ENCODE data around the gene SEL1L2.

The SEL1L2 gene

GRCh38 chr20:13870170-13870748, 120.2 kb downstream of the SEL1L2 start:
- CTCF ChIA-PET: no interaction called here
- no peaks in the 10 kb centered on the region for H3K9me3 ChIP-seq (ENCODE audit: control extremely low read depth in 1 of 5, control insufficient read depth in 4 of 5, insufficient read depth in 2 of 5, low read depth in 1 of 5, low read length in 4 of 5)
- POLR2A ChIA-PET: no interaction called here
- no peak for DNase-seq
- H3K4me1 ChIP-seq (ENCODE audit: control extremely low read depth in 1 of 4, control insufficient read depth in 4 of 4, insufficient read depth in 4 of 4, low read length in 3 of 4): no peaks in the 10 kb centered on the region
- no peak overlapping the region for H3K27ac ChIP-seq (ENCODE audit: insufficient read depth in 1 of 2, low read depth in 1 of 2, low read length in 2 of 2, poor library complexity in 1 of 2, severe bottlenecking in 2 of 2)
- peaks cover 0 to 5% (median 0%) of the 10 kb centered on the region in 5 experiments for H3K27me3 ChIP-seq (replicated peaks in 2 of 5; ENCODE audit: control insufficient read depth in 4 of 5, insufficient read depth in 5 of 5, low read length in 4 of 5)
- no peaks in the 10 kb centered on the region for H3K36me3 ChIP-seq (ENCODE audit: control insufficient read depth in 4 of 4, insufficient read depth in 4 of 4, low read length in 3 of 4)
- no peak overlapping the region for H3K4me3 ChIP-seq (ENCODE audit: control insufficient read depth in 1 of 7, extremely low read depth in 1 of 7, insufficient read depth in 4 of 7, low read depth in 2 of 7, low read length in 6 of 7)
- 83% methylated on average over 4 of the region's 4 CpGs for WGBS (ENCODE audit: insufficient coverage)

- DNase-seq: peak in 2 of 3 donors; percentile 3 to 26
- Histone ChIP-seq H3K36me3 (ENCODE audit: control insufficient read depth in 4 of 4, insufficient read depth in 4 of 4, low read length in 3 of 4) (no peaks in the 10 kb centered on the region), H3K4me3 (ENCODE audit: control insufficient read depth in 1 of 7, extremely low read depth in 1 of 7, insufficient read depth in 4 of 7, low read depth in 2 of 7, low read length in 6 of 7) (no peak overlapping the region), H3K27ac (ENCODE audit: insufficient read depth in 1 of 2, low read depth in 1 of 2, low read length in 2 of 2, poor library complexity in 1 of 2, severe bottlenecking in 2 of 2) (no peak overlapping the region), H3K27me3 (replicated peaks in 2 of 5; ENCODE audit: control insufficient read depth in 4 of 5, insufficient read depth in 5 of 5, low read length in 4 of 5) (peaks cover 0 to 4% (median 0%) of the 10 kb centered on the region in 5 experiments), H3K4me1 (ENCODE audit: control extremely low read depth in 1 of 4, control insufficient read depth in 4 of 4, insufficient read depth in 4 of 4, low read length in 3 of 4) (no peaks in the 10 kb centered on the region), H3K9me3 (ENCODE audit: control extremely low read depth in 1 of 5, control insufficient read depth in 4 of 5, insufficient read depth in 2 of 5, low read depth in 1 of 5, low read length in 4 of 5) (no peaks in the 10 kb centered on the region)
- ChIA-PET CTCF (no interaction called here), POLR2A (no interaction called here)
- 53% methylated on average over 4 of the region's 4 CpGs for WGBS (ENCODE audit: insufficient coverage)
Observed at GRCh38 chr20:13868331-13868730, 122.1 kb downstream of the SEL1L2 start.

GRCh38 chr20:13865791-13866351, 124.5 kb downstream of the SEL1L2 start:
- Histone ChIP-seq H3K27me3 (replicated peaks in 2 of 5; ENCODE audit: control insufficient read depth in 4 of 5, insufficient read depth in 5 of 5, low read length in 4 of 5) (peaks cover 0 to 4% (median 0%) of the 10 kb centered on the region in 5 experiments), H3K9me3 (ENCODE audit: control extremely low read depth in 1 of 5, control insufficient read depth in 4 of 5, insufficient read depth in 2 of 5, low read depth in 1 of 5, low read length in 4 of 5) (no peaks in the 10 kb centered on the region), H3K36me3 (ENCODE audit: control insufficient read depth in 4 of 4, insufficient read depth in 4 of 4, low read length in 3 of 4) (no peaks in the 10 kb centered on the region), H3K4me3 (ENCODE audit: control insufficient read depth in 1 of 7, extremely low read depth in 1 of 7, insufficient read depth in 4 of 7, low read depth in 2 of 7, low read length in 6 of 7) (no peak overlapping the region), H3K27ac (ENCODE audit: insufficient read depth in 1 of 2, low read depth in 1 of 2, low read length in 2 of 2, poor library complexity in 1 of 2, severe bottlenecking in 2 of 2) (no peak overlapping the region), H3K4me1 (ENCODE audit: control extremely low read depth in 1 of 4, control insufficient read depth in 4 of 4, insufficient read depth in 4 of 4, low read length in 3 of 4) (no peaks in the 10 kb centered on the region)
- ChIA-PET CTCF (no interaction called here), POLR2A (no interaction called here)
- DNase-seq: no peak
- WGBS (ENCODE audit: insufficient coverage): 66% methylated on average over 2 of the region's 5 CpGs

GRCh38 chr20:13865156-13865555, 125.3 kb downstream of the SEL1L2 start:
- Histone ChIP-seq H3K27ac (ENCODE audit: insufficient read depth in 1 of 2, low read depth in 1 of 2, low read length in 2 of 2, poor library complexity in 1 of 2, severe bottlenecking in 2 of 2) (no peak overlapping the region), H3K9me3 (ENCODE audit: control extremely low read depth in 1 of 5, control insufficient read depth in 4 of 5, insufficient read depth in 2 of 5, low read depth in 1 of 5, low read length in 4 of 5) (no peaks in the 10 kb centered on the region), H3K4me1 (ENCODE audit: control extremely low read depth in 1 of 4, control insufficient read depth in 4 of 4, insufficient read depth in 4 of 4, low read length in 3 of 4) (no peaks in the 10 kb centered on the region), H3K27me3 (replicated peaks in 2 of 5; ENCODE audit: control insufficient read depth in 4 of 5, insufficient read depth in 5 of 5, low read length in 4 of 5) (peaks cover 0 to 4% (median 0%) of the 10 kb centered on the region in 5 experiments), H3K36me3 (ENCODE audit: control insufficient read depth in 4 of 4, insufficient read depth in 4 of 4, low read length in 3 of 4) (no peaks in the 10 kb centered on the region), H3K4me3 (ENCODE audit: control insufficient read depth in 1 of 7, extremely low read depth in 1 of 7, insufficient read depth in 4 of 7, low read depth in 2 of 7, low read length in 6 of 7) (no peak overlapping the region)
- ChIA-PET POLR2A (no interaction called here), CTCF (no interaction called here)
- WGBS (ENCODE audit: insufficient coverage): 90% methylated on average over 2 of the region's 2 CpGs
- no peak for DNase-seq

GRCh38 chr20:13863244-13863643, 127.2 kb downstream of the SEL1L2 start:
- Histone ChIP-seq H3K4me1 (ENCODE audit: control extremely low read depth in 1 of 4, control insufficient read depth in 4 of 4, insufficient read depth in 4 of 4, low read length in 3 of 4) (no peaks in the 10 kb centered on the region), H3K36me3 (ENCODE audit: control insufficient read depth in 4 of 4, insufficient read depth in 4 of 4, low read length in 3 of 4) (no peaks in the 10 kb centered on the region), H3K27me3 (replicated peaks in 2 of 5; ENCODE audit: control insufficient read depth in 4 of 5, insufficient read depth in 5 of 5, low read length in 4 of 5) (peaks cover 0 to 4% (median 0%) of the 10 kb centered on the region in 5 experiments), H3K4me3 (ENCODE audit: control insufficient read depth in 1 of 7, extremely low read depth in 1 of 7, insufficient read depth in 4 of 7, low read depth in 2 of 7, low read length in 6 of 7) (no peak overlapping the region), H3K9me3 (ENCODE audit: control extremely low read depth in 1 of 5, control insufficient read depth in 4 of 5, insufficient read depth in 2 of 5, low read depth in 1 of 5, low read length in 4 of 5) (no peaks in the 10 kb centered on the region), H3K27ac (ENCODE audit: insufficient read depth in 1 of 2, low read depth in 1 of 2, low read length in 2 of 2, poor library complexity in 1 of 2, severe bottlenecking in 2 of 2) (no peak overlapping the region)
- 86% methylated on average over 1 of the region's 1 CpG for WGBS (ENCODE audit: insufficient coverage)
- no peak for DNase-seq
- CTCF ChIA-PET: no interaction called here
- POLR2A ChIA-PET: no interaction called here

- POLR2A ChIA-PET: no interaction called here
- H3K9me3 ChIP-seq (ENCODE audit: control extremely low read depth in 1 of 5, control insufficient read depth in 4 of 5, insufficient read depth in 2 of 5, low read depth in 1 of 5, low read length in 4 of 5): no peaks in the 10 kb centered on the region
- no peak overlapping the region for H3K4me3 ChIP-seq (ENCODE audit: control insufficient read depth in 1 of 7, extremely low read depth in 1 of 7, insufficient read depth in 4 of 7, low read depth in 2 of 7, low read length in 6 of 7)
- H3K27ac ChIP-seq (ENCODE audit: insufficient read depth in 1 of 2, low read depth in 1 of 2, low read length in 2 of 2, poor library complexity in 1 of 2, severe bottlenecking in 2 of 2): no peak overlapping the region
- peak in 2 of 3 donors; percentile 5 to 9 for DNase-seq
- H3K36me3 ChIP-seq (ENCODE audit: control insufficient read depth in 4 of 4, insufficient read depth in 4 of 4, low read length in 3 of 4): no peaks in the 10 kb centered on the region
- 13% methylated on average over 1 of the region's 2 CpGs for WGBS (ENCODE audit: insufficient coverage)
- no peaks in the 10 kb centered on the region for H3K4me1 ChIP-seq (ENCODE audit: control extremely low read depth in 1 of 4, control insufficient read depth in 4 of 4, insufficient read depth in 4 of 4, low read length in 3 of 4)
- peaks cover 0 to 2% (median 0%) of the 10 kb centered on the region in 5 experiments for H3K27me3 ChIP-seq (replicated peaks in 2 of 5; ENCODE audit: control insufficient read depth in 4 of 5, insufficient read depth in 5 of 5, low read length in 4 of 5)
- CTCF ChIA-PET: no interaction called here
Observed at GRCh38 chr20:13862245-13862644, 128.2 kb downstream of the SEL1L2 start.

- CTCF ChIA-PET: no interaction called here
- Histone ChIP-seq H3K36me3 (ENCODE audit: control insufficient read depth in 4 of 4, insufficient read depth in 4 of 4, low read length in 3 of 4) (no peaks in the 10 kb centered on the region), H3K4me3 (ENCODE audit: control insufficient read depth in 1 of 7, extremely low read depth in 1 of 7, insufficient read depth in 4 of 7, low read depth in 2 of 7, low read length in 6 of 7) (no peak overlapping the region), H3K27ac (ENCODE audit: insufficient read depth in 1 of 2, low read depth in 1 of 2, low read length in 2 of 2, poor library complexity in 1 of 2, severe bottlenecking in 2 of 2) (no peak overlapping the region), H3K27me3 (replicated peaks in 2 of 5; ENCODE audit: control insufficient read depth in 4 of 5, insufficient read depth in 5 of 5, low read length in 4 of 5) (no peaks in the 10 kb centered on the region), H3K4me1 (ENCODE audit: control extremely low read depth in 1 of 4, control insufficient read depth in 4 of 4, insufficient read depth in 4 of 4, low read length in 3 of 4) (no peaks in the 10 kb centered on the region), H3K9me3 (ENCODE audit: control extremely low read depth in 1 of 5, control insufficient read depth in 4 of 5, insufficient read depth in 2 of 5, low read depth in 1 of 5, low read length in 4 of 5) (no peaks in the 10 kb centered on the region)
- no peak for DNase-seq
- POLR2A ChIA-PET: no interaction called here
Observed at GRCh38 chr20:13858871-13859270, 131.5 kb downstream of the SEL1L2 start.

All from common myeloid progenitor, CD34-positive (primary cell).